GM19328 (cell line): ENCODE measurements around the gene EXOSC6.
"Not testable (repeated sequence)": the region's sequence is repeated elsewhere in the genome, so short reads cannot be mapped to it uniquely, and the experiment has no call there.

Experiments used
- ATAC-seq: cut with Tn5 transposase; IDR thresholded peaks from one replicate; pipeline ENCODE4 v1.9.1; 2021; ENCODE audit warnings: mild to moderate bottlenecking, moderate library complexity; ENCODE audit not compliant: unreplicated experiment

EXOSC6 gene

GRCh38 chr16:70255574-70255973 is 3.8 kb upstream of the EXOSC6 start:
- ATAC-seq: no peak

DNA sequence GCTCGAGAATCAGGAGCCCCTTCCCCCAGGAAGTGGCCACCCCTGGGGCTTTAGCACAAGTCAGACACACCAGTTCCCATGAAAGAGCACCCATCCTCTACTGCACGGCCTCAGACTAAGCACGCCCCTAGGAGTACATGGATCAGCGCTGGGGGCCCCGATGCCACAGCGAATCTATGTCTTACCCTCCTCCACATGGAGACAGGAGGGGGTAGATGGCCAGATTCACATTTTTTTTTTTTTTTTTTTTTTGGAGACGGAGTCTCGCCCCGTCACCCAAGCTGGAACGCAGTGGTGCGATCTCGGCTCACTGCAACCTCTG is 3.2 kb upstream of the EXOSC6 start:
- no peak for ATAC-seq

GRCh38 chr16:70254180-70254964 is 2.6 kb upstream of the EXOSC6 start:
- no peak for ATAC-seq

DNA sequence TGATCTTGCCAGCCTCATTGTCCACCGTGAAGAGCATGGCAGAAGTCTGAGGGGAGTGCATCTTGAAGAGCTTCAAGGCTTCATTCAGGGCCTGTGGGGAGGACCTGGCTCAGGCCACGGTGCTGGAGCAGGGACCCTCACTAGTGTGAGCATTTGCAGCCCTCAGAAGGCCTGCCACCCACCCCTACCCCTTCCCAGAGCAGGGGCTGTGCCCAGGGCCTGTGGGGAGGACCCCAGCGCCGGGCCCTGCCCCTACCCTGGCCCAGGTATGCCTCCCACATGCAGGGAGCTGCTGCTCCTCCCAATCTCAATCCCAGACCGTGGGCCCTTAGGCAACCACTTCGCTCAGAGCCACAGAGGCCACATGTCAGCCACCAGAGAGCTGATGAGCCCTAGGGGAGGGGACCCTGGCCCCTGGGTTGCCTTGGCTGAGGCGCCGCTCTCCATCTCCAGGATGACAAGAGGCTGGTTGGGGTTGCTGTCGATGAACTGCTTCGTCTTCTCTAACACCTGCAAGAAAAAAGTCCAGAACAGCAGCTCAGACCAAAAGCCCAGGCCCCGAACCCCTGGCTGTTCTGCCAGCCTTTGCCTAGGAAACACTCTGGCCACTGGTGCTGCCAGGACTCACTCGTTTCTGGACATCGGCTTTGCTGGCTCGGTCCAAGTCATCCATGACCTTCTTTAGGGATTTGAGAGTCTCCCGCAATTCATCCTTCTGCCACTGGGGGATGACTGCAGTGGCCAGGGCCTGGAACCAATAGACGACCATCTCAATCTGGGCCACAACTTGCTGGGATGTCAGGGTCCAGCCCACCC is 1.8 kb upstream of the EXOSC6 start:
- ATAC-seq: no peak

GRCh38 chr16:70252355-70252988 is 732 bp upstream of the EXOSC6 start:
- no peak for ATAC-seq

- peak; percentile 46 for ATAC-seq
Observed at GRCh38 chr16:70250748-70251628, 752 bp downstream of the EXOSC6 start.

- not testable (repeated sequence) for ATAC-seq
Observed at GRCh38 chr16:70249697-70250096, 2.0 kb downstream of the EXOSC6 start.

DNA sequence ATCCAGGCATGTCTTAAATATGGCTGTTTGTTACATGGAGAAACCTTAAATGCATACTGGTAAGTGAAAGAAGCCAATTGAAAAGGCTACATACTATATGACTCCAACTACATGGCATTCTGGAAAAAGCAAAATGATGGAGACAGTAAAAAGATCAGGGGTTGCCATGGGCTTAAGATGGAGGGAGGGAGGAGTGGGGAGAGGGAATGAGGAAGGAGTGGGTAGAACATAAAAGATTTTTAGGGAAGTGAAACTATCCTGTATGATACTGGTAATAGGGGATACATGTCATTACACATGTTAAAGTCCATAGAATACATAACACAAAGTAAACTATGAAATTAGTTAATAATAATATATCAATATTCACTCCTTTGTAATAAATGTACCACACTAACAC is 13.0 kb downstream of the EXOSC6 start:
- not testable (repeated sequence) for ATAC-seq

GRCh38 chr16:70231831-70232230 is 19.9 kb downstream of the EXOSC6 start:
- ATAC-seq: not testable (repeated sequence)

DNA sequence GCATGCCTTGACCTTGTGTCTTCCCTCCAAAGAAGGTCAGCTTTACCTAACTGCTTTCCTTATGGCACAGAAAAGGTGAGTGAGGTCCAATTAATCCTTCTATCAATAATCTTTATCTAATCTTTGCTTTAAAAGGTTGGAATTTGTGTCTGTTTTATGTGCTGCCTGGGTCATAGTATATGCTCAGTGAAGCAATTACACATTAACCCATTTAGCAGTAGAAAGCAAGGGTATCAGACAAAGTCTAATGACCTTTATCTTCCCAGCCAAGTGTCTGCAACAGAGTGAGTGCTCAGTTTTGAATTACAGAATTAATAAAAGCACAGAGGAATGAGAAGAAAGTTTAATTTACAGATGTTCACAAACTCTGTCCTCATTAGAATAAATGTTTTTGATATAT is 25.7 kb downstream of the EXOSC6 start:
- not testable (repeated sequence) for ATAC-seq

- ATAC-seq: not testable (repeated sequence)
Observed at GRCh38 chr16:70225430-70225829, 26.3 kb downstream of the EXOSC6 start.

DNA sequence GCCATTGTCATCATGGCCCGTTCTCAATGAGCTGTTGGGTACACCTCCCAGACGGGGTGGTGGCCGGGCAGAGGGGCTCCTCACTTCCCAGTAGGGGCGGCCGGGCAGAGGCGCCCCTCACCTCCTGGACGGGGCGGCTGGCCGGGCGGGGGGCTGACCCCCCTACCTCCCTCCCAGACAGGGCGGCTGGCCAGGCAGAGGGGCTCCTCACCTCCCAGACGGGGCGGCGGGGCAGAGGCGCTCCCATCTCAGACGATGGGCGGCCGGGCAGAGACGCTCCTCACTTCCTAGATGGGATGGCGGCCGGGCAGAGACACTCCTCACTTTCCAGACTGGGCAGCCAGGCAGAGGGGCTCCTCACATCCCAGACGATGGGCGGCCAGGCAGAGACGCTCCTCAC is 27.1 kb downstream of the EXOSC6 start:
- ATAC-seq: not testable (repeated sequence)

DNA sequence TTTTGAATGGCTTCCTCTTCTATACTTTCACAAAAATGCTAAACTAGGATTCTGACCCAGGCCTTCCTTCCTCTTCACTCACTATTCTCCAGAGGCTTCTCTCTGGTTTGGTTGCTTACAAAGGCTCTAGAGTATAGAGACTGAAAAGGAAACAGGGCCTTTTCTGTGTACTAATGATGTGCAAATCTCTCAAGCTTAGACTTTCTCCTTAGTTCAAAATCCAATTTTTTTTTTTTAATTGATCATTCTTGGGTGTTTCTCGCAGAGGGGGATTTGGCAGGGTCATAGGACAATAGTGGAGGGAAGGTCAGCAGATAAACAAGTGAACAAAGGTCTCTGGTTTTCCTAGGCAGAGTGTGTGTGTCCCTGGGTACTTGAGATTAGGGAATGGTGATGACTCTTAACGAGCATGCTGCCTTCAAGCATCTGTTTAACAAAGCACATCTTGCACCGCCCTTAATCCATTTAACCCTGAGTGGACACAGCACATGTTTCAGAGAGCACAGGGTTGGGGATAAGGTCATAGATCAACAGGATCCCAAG is 27.7 kb downstream of the EXOSC6 start:
- ATAC-seq: not testable (repeated sequence)

DNA sequence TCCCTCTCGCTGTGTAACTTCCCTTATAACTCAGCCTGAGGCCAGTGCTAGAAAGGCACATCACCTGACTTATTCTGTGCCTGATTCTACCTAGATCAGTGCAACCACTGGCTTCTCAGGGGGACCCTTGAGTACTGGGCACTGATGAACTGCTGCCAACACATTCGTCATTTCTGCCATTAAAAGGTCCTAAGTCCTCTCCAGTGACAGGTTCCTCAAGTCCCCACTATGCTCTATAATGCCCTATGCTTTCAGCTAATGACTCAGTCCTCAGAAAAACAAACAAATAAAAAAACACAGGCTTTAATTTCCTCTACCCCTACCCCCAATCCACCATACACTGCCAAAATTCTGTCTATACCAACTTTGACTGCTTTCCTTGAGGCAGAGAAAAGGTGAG is 28.5 kb downstream of the EXOSC6 start:
- ATAC-seq: not testable (repeated sequence)

GRCh38 chr16:70222574-70222973 is 29.2 kb downstream of the EXOSC6 start:
- not testable (repeated sequence) for ATAC-seq

DNA sequence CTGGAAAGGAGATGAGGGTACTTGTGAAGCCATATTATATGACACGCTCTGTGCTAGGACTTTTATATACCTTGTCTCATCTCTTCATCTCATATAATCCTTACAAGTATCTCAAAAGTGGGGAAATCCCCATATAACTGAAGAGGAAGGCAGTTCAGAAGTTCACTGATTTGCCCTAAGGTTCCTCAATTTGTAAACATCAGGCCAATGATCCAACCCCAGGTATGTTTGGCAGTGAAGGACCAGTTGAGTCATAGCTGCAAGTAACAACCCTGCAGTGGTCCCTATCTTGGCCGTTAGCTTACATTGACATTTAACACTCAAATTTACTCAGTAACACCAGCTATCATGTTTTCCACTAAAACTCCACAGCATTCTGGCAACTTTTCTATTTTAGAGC is 33.2 kb downstream of the EXOSC6 start:
- ATAC-seq: not testable (repeated sequence)

- ATAC-seq: not testable (repeated sequence)
Observed at GRCh38 chr16:70206382-70206781, 45.4 kb downstream of the EXOSC6 start.

GRCh38 chr16:70204668-70205405 is 46.9 kb downstream of the EXOSC6 start:
- not testable (repeated sequence) for ATAC-seq

GRCh38 chr16:70204010-70204409 is 47.7 kb downstream of the EXOSC6 start:
- not testable (repeated sequence) for ATAC-seq

DNA sequence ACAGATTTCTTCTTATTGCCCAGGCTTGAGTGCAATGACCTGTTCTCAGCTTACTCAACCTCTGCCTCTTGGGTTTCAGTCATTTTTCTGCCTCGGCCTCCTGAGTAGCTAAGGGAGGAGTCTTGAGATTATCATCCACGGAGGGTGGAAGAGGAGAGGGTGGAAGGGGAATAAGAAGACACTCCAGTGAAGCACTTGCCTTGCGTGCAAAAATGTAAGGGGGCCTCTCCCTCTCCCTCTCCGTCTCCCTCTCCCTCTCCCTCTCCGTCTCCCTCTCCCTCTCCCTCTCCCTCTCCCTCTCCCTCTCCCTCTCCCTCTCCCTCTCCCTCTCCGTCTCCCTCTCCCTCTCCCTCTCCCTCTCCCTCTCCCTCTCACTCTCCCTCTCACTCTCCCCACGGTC is 48.2 kb downstream of the EXOSC6 start:
- ATAC-seq: not testable (repeated sequence)
